RWPE1 (cell line): ENCODE measurements around the gene COBLL1.

Source experiments
- CTCF ChIA-PET: fragments of 350-600 bp; sonication (Branson Sonifier 250); formaldehyde crosslinking; extraction: SDS; loops from one replicate; lab custom pipeline; 2021; lab: Yijun Ruan, JAX
- POLR2A ChIA-PET: fragments of 400-600 bp; formaldehyde crosslinking; extraction: SDS; loops from one replicate; lab custom pipeline; 2020; ENCODE audit warnings: antibody characterized with exemption; ENCODE audit not compliant: low non-redundant PET; lab: Yijun Ruan, JAX
- DNase-seq: peaks from one replicate; pipeline ENCODE4 v3.0.0; 2012; ENCODE audit warnings: low spot score
- H3K27ac ChIP-seq: fragments of 450-650 bp; 2 replicates; pipeline ENCODE4 v1.5.1; 2017
- CTCF ChIP-seq: fragments of 450-650 bp; conservative IDR thresholded peaks from 2 replicates; pipeline ENCODE4 v1.5.1; 2017; ENCODE audit warnings: low read depth, mild to moderate bottlenecking

Gene COBLL1

GRCh38 chr2:164705412-164706167 lies 136.0 kb downstream of the COBLL1 start:
- no peak for TF ChIP-seq CTCF
- no peak overlapping the region for H3K27ac ChIP-seq
- DNase-seq, result no peak
- CTCF ChIA-PET, result no interaction called here
- POLR2A ChIA-PET, result no interaction called here

GRCh38 chr2:164703915-164704706 lies 137.5 kb downstream of the COBLL1 start:
- ChIA-PET CTCF (no interaction called here), POLR2A (no interaction called here)
- no peak overlapping the region for H3K27ac ChIP-seq
- DNase-seq, result no peak
- TF ChIP-seq CTCF, result no peak

- TF ChIP-seq CTCF, result no peak
- ChIA-PET POLR2A (no interaction called here), CTCF (interaction anchor here (0.7 kb wide), 1 partner anchor 1190 kb away, joined by 3 read pairs; no protein-coding TSS in a partner anchor)
These were observed 140.1 kb downstream of the COBLL1 start for GRCh38 chr2:164701565-164701964.

GRCh38 chr2:164700390-164700789 lies 141.2 kb downstream of the COBLL1 start:
- no peak for DNase-seq
- CTCF ChIA-PET, result no interaction called here
- no peak overlapping the region for H3K27ac ChIP-seq
- POLR2A ChIA-PET, result no interaction called here
- no peak for TF ChIP-seq CTCF

More at GRCh38 chr2:164701565-164701964, 140.1 kb downstream of the COBLL1 start:
- no peak for DNase-seq
- H3K27ac ChIP-seq, result no peak overlapping the region

GRCh38 chr2:164697688-164698461 lies 143.7 kb downstream of the COBLL1 start:
- H3K27ac ChIP-seq, result no peak overlapping the region
- POLR2A ChIA-PET, result no interaction called here
- peak; percentile 14 for DNase-seq
- TF ChIP-seq CTCF, result peak; percentile 63
- CTCF ChIA-PET, result no interaction called here

- CTCF ChIA-PET, result no interaction called here
- H3K27ac ChIP-seq, result no peak overlapping the region
- DNase-seq, result no peak
- no peak for TF ChIP-seq CTCF
- POLR2A ChIA-PET, result no interaction called here
These were observed 145.0 kb downstream of the COBLL1 start for GRCh38 chr2:164696634-164697033.
